Suprapubic skin (tissue), 4 donors: Measurements from ENCODE around the gene SCAF1. TPM values are rescaled to one million over a fixed set of nuclear protein-coding genes. Genes with fewer than 3 reads are reported as not detected.

Source experiments
- DNase-seq, 2 donors: peaks; one replicate each; pipeline ENCODE4 v3.0.0-alpha.2; 2019; ENCODE audit warnings: low spot score in 2 of 2
- H3K27ac ChIP-seq: fragments of 200-600 bp; sonication (generic); one replicate; pipeline ENCODE4 v1.5.1; 2019
- H3K27me3 ChIP-seq: fragments of 200-600 bp; sonication (generic); one replicate; pipeline ENCODE4 v1.5.1; 2019
- H3K36me3 ChIP-seq: fragments of 200-600 bp; sonication (generic); one replicate; pipeline ENCODE4 v1.5.1; 2019
- H3K4me1 ChIP-seq: fragments of 200-600 bp; sonication (generic); one replicate; pipeline ENCODE4 v1.5.1; 2019
- H3K4me3 ChIP-seq: fragments of 200-600 bp; sonication (generic); one replicate; pipeline ENCODE4 v1.5.1; 2019; ENCODE audit warnings: mild to moderate bottlenecking
- H3K9me3 ChIP-seq: fragments of 200-600 bp; sonication (generic); one replicate; pipeline ENCODE4 v1.5.1; 2019
- EP300 ChIP-seq: sonication (generic); formaldehyde crosslinking; IDR thresholded peaks from one replicate; pipeline ENCODE4 v1.6.1; 2017; ENCODE audit warnings: antibody characterized with exemption
- POLR2A ChIP-seq, 2 donors: fragments of 450-650 bp; IDR thresholded peaks; one replicate each; pipeline ENCODE4 v1.6.1; 2017; ENCODE audit warnings: antibody characterized with exemption in 2 of 2, mild to moderate bottlenecking in 2 of 2, moderate library complexity in 2 of 2
- POLR2AphosphoS5 ChIP-seq, 3 donors: sonication (generic); formaldehyde crosslinking; IDR thresholded peaks; one replicate each; pipeline ENCODE4 v1.6.1; 2017; ENCODE audit warnings: antibody characterized with exemption in 3 of 3
- WGBS: methylation state at CpG from one replicate; pipeline ENCODE4 v1.1.5; 2018; 5-methylcytosine and 5-hydroxymethylcytosine counted together
- total RNA-seq, 4 donors: library from RNA; depleted of rRNA; stranded (reverse); fragments of >200 nt; gene quantifications; one replicate each; pipeline ENCODE4 v1.1.0, GENCODE V29; 2016
- TF ChIP-seq, protein P1 (sequence below), 2 donors: fragments of 200-600 bp in 1 of 2; fragments of 450-650 bp in 1 of 2; sonication (generic) in 1 of 2; IDR thresholded peaks; one replicate each; pipeline ENCODE4 v1.5.1; 2016 to 2019; ENCODE audit warnings: antibody characterized with exemption in 2 of 2, mild to moderate bottlenecking in 1 of 2, moderate library complexity in 1 of 2

The SCAF1 gene
- total RNA-seq, 4 donors from 2014 or later: 22.1 to 36.9 (median 28.5) TPM

DNA sequence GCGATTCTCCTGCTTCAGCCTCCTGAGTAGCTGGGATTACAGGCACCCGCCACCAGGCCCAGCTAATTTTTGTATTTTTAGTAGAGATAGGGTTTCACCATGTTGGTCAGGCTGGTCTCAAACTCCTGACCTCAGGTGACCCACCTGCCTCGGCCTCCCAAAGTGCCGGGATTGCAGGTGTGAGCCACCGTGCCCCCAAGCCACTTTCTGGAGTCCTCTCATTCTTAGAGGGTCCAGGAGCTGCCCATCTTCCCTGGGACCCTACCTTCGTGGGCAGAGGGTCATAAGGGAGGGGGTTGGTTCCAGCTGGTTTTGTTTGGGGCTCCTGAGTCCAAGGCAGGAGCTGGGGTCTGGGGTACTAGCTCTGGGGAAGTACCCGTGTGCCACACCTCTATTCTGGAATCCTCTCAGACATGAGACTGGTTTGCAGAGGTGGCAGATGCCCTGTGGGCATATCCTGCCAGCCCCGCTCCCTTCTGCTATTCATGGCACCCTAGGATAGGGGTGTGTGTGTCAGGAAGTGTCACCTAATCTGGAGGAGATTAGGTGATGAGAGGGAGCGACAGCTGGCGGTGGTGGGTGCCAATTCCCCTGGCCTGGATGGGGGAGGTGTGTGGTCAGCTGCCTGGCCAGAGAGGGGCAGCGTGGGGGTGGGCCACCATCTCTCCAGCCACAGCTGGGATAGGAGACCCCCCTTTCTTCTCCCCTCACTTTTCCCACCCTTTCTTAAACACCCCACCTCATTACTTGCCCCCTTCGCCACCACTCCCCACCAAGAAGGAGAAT, 37.2 kb downstream of the SCAF1 start:
- no peak overlapping the region for H3K27ac ChIP-seq
- H3K4me3 ChIP-seq: no peak overlapping the region
- no peak for DNase-seq
- H3K4me1 ChIP-seq: peaks cover 42% of the 10 kb centered on the region
- H3K9me3 ChIP-seq: no peaks in the 10 kb centered on the region
- H3K36me3 ChIP-seq: peaks cover 27% of the 10 kb centered on the region
- no peak for TF ChIP-seq POLR2A (IDR thresholded peaks at IDR 0.05)
- TF ChIP-seq, protein P1, sequence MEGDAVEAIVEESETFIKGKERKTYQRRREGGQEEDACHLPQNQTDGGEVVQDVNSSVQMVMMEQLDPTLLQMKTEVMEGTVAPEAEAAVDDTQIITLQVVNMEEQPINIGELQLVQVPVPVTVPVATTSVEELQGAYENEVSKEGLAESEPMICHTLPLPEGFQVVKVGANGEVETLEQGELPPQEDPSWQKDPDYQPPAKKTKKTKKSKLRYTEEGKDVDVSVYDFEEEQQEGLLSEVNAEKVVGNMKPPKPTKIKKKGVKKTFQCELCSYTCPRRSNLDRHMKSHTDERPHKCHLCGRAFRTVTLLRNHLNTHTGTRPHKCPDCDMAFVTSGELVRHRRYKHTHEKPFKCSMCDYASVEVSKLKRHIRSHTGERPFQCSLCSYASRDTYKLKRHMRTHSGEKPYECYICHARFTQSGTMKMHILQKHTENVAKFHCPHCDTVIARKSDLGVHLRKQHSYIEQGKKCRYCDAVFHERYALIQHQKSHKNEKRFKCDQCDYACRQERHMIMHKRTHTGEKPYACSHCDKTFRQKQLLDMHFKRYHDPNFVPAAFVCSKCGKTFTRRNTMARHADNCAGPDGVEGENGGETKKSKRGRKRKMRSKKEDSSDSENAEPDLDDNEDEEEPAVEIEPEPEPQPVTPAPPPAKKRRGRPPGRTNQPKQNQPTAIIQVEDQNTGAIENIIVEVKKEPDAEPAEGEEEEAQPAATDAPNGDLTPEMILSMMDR (IDR thresholded peaks at IDR 0.05): no peak
- TF ChIP-seq EP300: no peak
- TF ChIP-seq POLR2AphosphoS5 (IDR thresholded peaks at IDR 0.05): no peak
- 56% methylated on average over 12 of the region's 12 CpGs for WGBS
- no peaks in the 10 kb centered on the region for H3K27me3 ChIP-seq

DNA sequence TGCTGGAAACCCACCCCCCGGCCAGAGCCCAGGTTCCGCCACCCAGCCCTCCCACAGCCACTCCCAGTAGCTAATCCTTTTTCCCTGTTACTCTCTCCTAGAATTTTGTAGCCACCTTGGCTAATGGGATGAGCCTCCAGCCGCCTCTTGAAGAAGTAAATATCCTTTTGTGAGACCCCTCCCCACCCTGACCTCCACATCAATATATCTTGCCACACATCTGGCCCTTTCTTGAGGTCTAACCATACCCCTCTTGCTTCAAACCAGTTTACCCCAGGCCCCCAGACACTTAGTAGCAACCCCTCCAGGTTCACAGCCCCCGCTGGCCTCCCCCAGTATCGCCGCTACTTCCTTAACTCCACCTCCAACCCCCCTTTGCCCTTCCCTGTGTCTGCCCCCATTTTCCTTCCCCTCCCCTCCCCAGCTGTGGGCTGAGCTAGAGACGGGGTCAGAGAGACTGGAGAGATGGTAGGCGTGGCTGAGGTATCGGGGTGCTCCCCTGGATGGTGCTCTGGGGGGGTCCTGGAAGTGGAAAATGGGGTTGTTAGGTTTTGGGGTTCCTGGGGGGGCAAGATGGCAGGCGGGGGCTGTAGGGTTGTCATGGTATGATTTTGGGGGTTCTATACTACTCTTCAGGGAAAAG, 37.9 kb downstream of the SCAF1 start:
- no peaks in the 10 kb centered on the region for H3K27me3 ChIP-seq
- no peak overlapping the region for H3K27ac ChIP-seq
- TF ChIP-seq POLR2A (IDR thresholded peaks at IDR 0.05): no peak
- no peak for TF ChIP-seq EP300
- TF ChIP-seq, protein P1 (IDR thresholded peaks at IDR 0.05): no peak
- TF ChIP-seq POLR2AphosphoS5 (IDR thresholded peaks at IDR 0.05): no peak
- no peak for DNase-seq
- no peaks in the 10 kb centered on the region for H3K9me3 ChIP-seq
- peaks cover 34% of the 10 kb centered on the region for H3K36me3 ChIP-seq
- peaks cover 42% of the 10 kb centered on the region for H3K4me1 ChIP-seq
- peak overlapping the region; percentile 24 for H3K4me3 ChIP-seq
- WGBS: 60% methylated on average over 10 of the region's 10 CpGs

DNA sequence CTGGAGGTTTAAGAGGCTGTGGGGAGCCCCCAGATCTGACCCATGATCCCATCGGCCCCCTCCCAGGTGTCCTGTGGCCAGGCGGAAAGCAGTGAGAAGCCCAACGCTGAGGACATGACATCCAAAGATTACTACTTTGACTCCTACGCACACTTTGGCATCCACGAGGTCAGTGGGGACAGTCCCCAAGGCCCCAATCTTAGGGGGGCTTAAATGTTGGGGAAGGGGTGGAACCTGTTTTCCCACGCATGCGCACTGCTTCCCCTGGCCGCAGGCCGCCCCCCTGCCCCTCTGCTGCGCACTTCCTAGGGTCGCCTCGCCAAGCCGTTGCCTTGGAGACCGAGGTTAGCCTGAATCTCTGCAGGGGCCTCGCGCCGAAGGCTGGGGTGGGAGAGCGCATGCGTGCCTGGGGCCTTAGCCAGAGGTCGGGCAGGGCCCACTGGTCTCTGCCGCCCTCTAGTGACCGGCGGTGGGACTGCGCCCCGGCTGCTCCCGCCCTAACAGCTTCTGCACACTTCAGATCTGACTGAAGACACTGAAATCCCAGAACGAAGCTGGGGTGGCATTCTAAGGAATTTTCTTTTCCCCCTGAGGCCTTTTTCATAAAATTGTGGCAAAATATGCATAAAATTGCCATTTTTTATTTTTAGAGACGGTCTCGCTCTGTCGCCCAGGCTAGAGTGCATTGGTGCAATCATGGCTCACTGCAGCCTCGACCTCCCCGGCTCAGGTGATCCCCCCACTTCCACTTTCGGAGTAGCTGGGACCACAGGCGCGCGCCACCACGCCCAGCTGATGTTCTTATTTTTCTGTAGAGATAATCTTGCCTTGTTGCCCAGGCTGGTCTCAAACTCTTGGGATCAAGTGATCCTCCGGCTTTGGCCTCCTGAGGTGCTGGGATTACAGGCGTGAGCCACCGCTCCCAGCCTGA, 38.7 kb downstream of the SCAF1 start:
- H3K36me3 ChIP-seq: peaks cover 41% of the 10 kb centered on the region
- peaks cover 42% of the 10 kb centered on the region for H3K4me1 ChIP-seq
- peak; percentile 92 to 94 for DNase-seq
- no peak for TF ChIP-seq POLR2A (IDR thresholded peaks at IDR 0.05)
- TF ChIP-seq, protein P1 (IDR thresholded peaks at IDR 0.05): peak; percentile 96 to 100
- no peaks in the 10 kb centered on the region for H3K9me3 ChIP-seq
- 42% methylated on average over 31 of the region's 40 CpGs for WGBS
- peak overlapping the region; percentile 24 for H3K4me3 ChIP-seq
- H3K27me3 ChIP-seq: no peaks in the 10 kb centered on the region
- H3K27ac ChIP-seq: peak overlapping the region; percentile 29

DNA sequence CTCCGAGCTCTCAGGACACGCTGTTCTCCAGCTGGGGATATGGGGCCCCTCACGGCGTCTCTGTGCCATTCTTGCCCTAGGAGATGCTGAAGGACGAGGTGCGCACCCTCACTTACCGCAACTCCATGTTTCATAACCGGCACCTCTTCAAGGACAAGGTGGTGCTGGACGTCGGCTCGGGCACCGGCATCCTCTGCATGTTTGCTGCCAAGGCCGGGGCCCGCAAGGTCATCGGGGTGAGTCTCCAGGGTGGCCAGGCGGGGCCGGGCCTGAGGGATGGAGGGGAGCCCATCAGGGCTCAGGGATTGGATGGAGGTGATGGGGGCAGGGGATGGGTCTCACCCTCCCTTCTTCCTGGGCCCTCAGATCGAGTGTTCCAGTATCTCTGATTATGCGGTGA, 39.8 kb downstream of the SCAF1 start:
- Histone ChIP-seq H3K27me3 (no peaks in the 10 kb centered on the region), H3K4me3 (no peak overlapping the region), H3K27ac (no peak overlapping the region), H3K9me3 (no peaks in the 10 kb centered on the region), H3K36me3 (peaks cover 53% of the 10 kb centered on the region), H3K4me1 (peaks cover 37% of the 10 kb centered on the region)
- DNase-seq: no peak
- WGBS: 91% methylated on average over 19 of the region's 19 CpGs
- TF ChIP-seq EP300 (no peak), POLR2A (IDR thresholded peaks at IDR 0.05) (no peak)
- TF ChIP-seq, protein P1 (IDR thresholded peaks at IDR 0.05): no peak
